ENCODE measurements around the gene PRR20G. TPM values are rescaled to one million over a fixed set of nuclear protein-coding genes. Genes with fewer than 3 reads are reported as not detected.

PRR20G gene
- total RNA-seq (2013; cell fraction: nucleolus; rRNA removed), result not detected in 2 replicates
- total RNA-seq (2014; rRNA removed), result not detected in 2 replicates
- total RNA-seq (2014; rRNA removed; fragmentation: Illumina TruSeq; extraction: Trizol), result not detected in 2 replicates
- total RNA-seq (2021), result not detected in 2 replicates
- polyA plus RNA-seq (2011; ENCODE audit: low read depth), result not detected
- polyA plus RNA-seq (2011; rRNA removed), result not detected in 2 replicates
- polyA plus RNA-seq (2011; cell fraction: cytosol; rRNA removed), result 0.13 and 0.18 TPM in 2 replicates
- polyA plus RNA-seq (2011; cell fraction: nucleus; rRNA removed), result not detected in 2 replicates
- polyA plus RNA-seq (2012), result not detected in 2 replicates
- not detected in 2 replicates for polyA plus RNA-seq (2014; fragmentation: Illumina TruSeq; extraction: Trizol)
- not detected for polyA plus RNA-seq (2014; fragmentation: Nextera tagmentation; extraction: Ambion mirVana)
- polyA plus RNA-seq (2014; rRNA removed), result not detected in 2 replicates
- polyA plus RNA-seq (2016; fragmentation: Nextera tagmentation; extraction: Ambion mirVana), result not detected
- not detected in 2 replicates for polyA minus RNA-seq (2011; rRNA and poly(A)+ RNA removed)
- polyA minus RNA-seq (2011; cell fraction: cytosol; rRNA and poly(A)+ RNA removed), result not detected in 2 replicates
- polyA minus RNA-seq (2011; cell fraction: nucleus; rRNA and poly(A)+ RNA removed), result not detected in 2 replicates
- not detected for Bru-seq, nascent RNA
- percentile 14 among the genes with signal in this experiment for BruChase-seq, experiment 1, labeled RNA remaining after a 6-hour chase
- not detected for BruChase-seq, experiment 2, labeled RNA remaining after a 2-hour chase
- long read RNA-seq, experiment 1, result 0 reads
- long read RNA-seq, experiment 2, result 0 reads

DNA sequence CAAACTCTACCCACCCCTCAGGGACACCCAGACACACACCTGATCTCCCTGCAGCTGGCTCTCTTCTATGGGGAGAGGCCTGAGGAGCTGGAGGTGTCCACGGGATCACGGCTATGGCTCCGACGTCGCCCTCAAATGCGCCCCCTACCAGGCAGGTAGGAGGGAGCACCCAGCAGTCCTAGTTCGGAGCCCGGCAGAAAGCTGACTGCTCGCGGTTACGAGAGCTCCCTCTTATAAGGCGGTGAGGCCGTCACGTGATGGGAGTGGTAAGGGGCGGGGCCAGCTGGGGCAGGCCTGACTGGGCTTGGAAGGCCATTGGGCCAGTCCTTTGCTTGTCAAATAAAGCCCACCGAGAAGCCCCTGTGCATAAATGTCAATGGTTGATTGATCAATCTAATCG lies at the start of gene PRR20G:
TSS of gene PRR20G (minus strand) at position 207 of the 400 bp plus-strand sequence. CDS start 681 bp downstream, outside the sequence.
- no peak for FAIRE-seq
- Histone ChIP-seq H3K4me1 (ENCODE audit: control insufficient read depth, insufficient read depth, low read length) (no peaks in the 10 kb centered on the region), H3K36me3 (ENCODE audit: control insufficient read depth in 2 of 2, insufficient read depth in 2 of 2, low read length in 1 of 2) (no peaks in the 10 kb centered on the region), H3K4me3 (no peak within 1 kb of the TSS), H3K4me2 (ENCODE audit: control insufficient read depth, insufficient read depth) (no peak within 1 kb of the TSS), H3K9me3 (replicated peaks; ENCODE audit: control insufficient read depth, insufficient read depth, low read length) (peaks cover 3% of the 10 kb centered on the region; the same call in 1 of the 3 replicates), H2AFZ (ENCODE audit: control insufficient read depth, low read depth, low read length) (no peak within 1 kb of the TSS), H3K79me2 (ENCODE audit: control insufficient read depth, insufficient read depth, low read length) (no peaks in the 10 kb centered on the region), H3K27me3 (replicated peaks in 1 of 2; ENCODE audit: control insufficient read depth in 2 of 2, insufficient read depth in 2 of 2, low read length in 1 of 2) (no peaks in the 10 kb centered on the region), H3K27ac (ENCODE audit: control insufficient read depth, insufficient read depth) (no peak within 1 kb of the TSS), H4K20me1 (ENCODE audit: control insufficient read depth, insufficient read depth) (no peaks in the 10 kb centered on the region), H3K9ac (ENCODE audit: control insufficient read depth, insufficient read depth, low read length) (no peak within 1 kb of the TSS)
- no TSS peak for BruUV-seq (replicated peaks)
- DNase-seq (ENCODE audit: low read depth, low spot score), result no peak
- no peak for ATAC-seq
- ChIA-PET POLR2A (no interaction called here), RAD21 (ENCODE audit: unreplicated experiment) (no interaction called here), SMC1A (ENCODE audit: uncharacterized antibody, unreplicated experiment) (no interaction called here), CTCF (no interaction called here)
- in situ Hi-C loops (cut with MboI), result no loop called here
- intact Hi-C loops (cut with micrococcal nuclease; ENCODE audit: unreplicated experiment), result no loop called here
- 69% methylated on average over 17 of the region's 17 CpGs for whole genome bisulfite sequencing (ENCODE audit: insufficient coverage, insufficient replicate concordance, low lambda C conversion rate, missing lambda C conversion rate)
- peak; percentile 23 for TF ChIP-seq USF1 (IDR thresholded peaks at IDR 0.05; ENCODE audit: borderline replicate concordance, extremely low read length, insufficient read depth, low read depth, low read length)
- no peak for TF ChIP-seq TCF7 (IDR thresholded peaks at IDR 0.05; ENCODE audit: borderline replicate concordance)

GRCh38 chr3:127337001-127337400 lies 49.2 kb upstream of the PRR20G start:
- SMC1A ChIA-PET (ENCODE audit: uncharacterized antibody, unreplicated experiment), result no interaction called here
- FAIRE-seq (no peak), DNase-seq (ENCODE audit: low read depth, low spot score) (no peak), ATAC-seq (no peak)
- no peak overlapping the region for H3K4me3 ChIP-seq
- no peaks in the 10 kb centered on the region for H3K36me3 ChIP-seq (ENCODE audit: control insufficient read depth in 2 of 2, insufficient read depth in 2 of 2, low read length in 1 of 2)
- no peak overlapping the region for H3K4me2 ChIP-seq (ENCODE audit: control insufficient read depth, insufficient read depth)
- in situ Hi-C loops (cut with MboI), result no loop called here
- WGBS (ENCODE audit: insufficient coverage, insufficient replicate concordance, low lambda C conversion rate, missing lambda C conversion rate), result 34% methylated on average over 7 of the region's 7 CpGs
- H3K9ac ChIP-seq (ENCODE audit: control insufficient read depth, insufficient read depth, low read length), result no peak overlapping the region
- BruUV-seq (replicated peaks), result no TSS peak
- intact Hi-C loops (cut with micrococcal nuclease; ENCODE audit: unreplicated experiment), result no loop called here
- no peaks in the 10 kb centered on the region for H3K79me2 ChIP-seq (ENCODE audit: control insufficient read depth, insufficient read depth, low read length)
- H3K9me3 ChIP-seq (replicated peaks; ENCODE audit: control insufficient read depth, insufficient read depth, low read length), result no peaks in the 10 kb centered on the region
- H2AFZ ChIP-seq (ENCODE audit: control insufficient read depth, low read depth, low read length), result no peak overlapping the region
- no peak for TF ChIP-seq MXI1 (IDR thresholded peaks at IDR 0.05; ENCODE audit: low read depth, low read length)
- no peak for TF ChIP-seq SMAD1 (IDR thresholded peaks at IDR 0.05; ENCODE audit: low read depth, partially characterized antibody)
- TF ChIP-seq NFXL1 (IDR thresholded peaks at IDR 0.05; ENCODE audit: borderline replicate concordance), result no peak
- no peak for TF ChIP-seq NBN (IDR thresholded peaks at IDR 0.05)
- no peak for TF ChIP-seq SMC3 (IDR thresholded peaks at IDR 0.05; ENCODE audit: borderline replicate concordance, low read length)
- no peak for TF ChIP-seq STAT3 (IDR thresholded peaks at IDR 0.05; ENCODE audit: low read depth, low read length)
- no peak for TF ChIP-seq BHLHE40 (IDR thresholded peaks at IDR 0.05; ENCODE audit: borderline replicate concordance in 1 of 2, low read depth in 2 of 2, low read length in 1 of 2)
- no peak for TF ChIP-seq BRCA1 (IDR thresholded peaks at IDR 0.05; ENCODE audit: low read depth, low read length)
- no peaks in the 10 kb centered on the region for H3K4me1 ChIP-seq (ENCODE audit: control insufficient read depth, insufficient read depth, low read length)
- POLR2A ChIA-PET, result no interaction called here
- CTCF ChIA-PET, result no interaction called here
- RAD21 ChIA-PET (ENCODE audit: unreplicated experiment), result no interaction called here
- no peaks in the 10 kb centered on the region for H4K20me1 ChIP-seq (ENCODE audit: control insufficient read depth, insufficient read depth)
- H3K27ac ChIP-seq (ENCODE audit: control insufficient read depth, insufficient read depth), result no peak overlapping the region
- H3K27me3 ChIP-seq (replicated peaks in 1 of 2; ENCODE audit: control insufficient read depth in 2 of 2, insufficient read depth in 2 of 2, low read length in 1 of 2), result no peaks in the 10 kb centered on the region; a peak in 2 of 4 replicates
